ENCODE measurements around the gene KBTBD7. TPM values are rescaled to one million over a fixed set of nuclear protein-coding genes. Genes with fewer than 3 reads are reported as not detected.
"Not testable (repeated sequence)": the region's sequence is repeated elsewhere in the genome, so short reads cannot be mapped to it uniquely, and the experiment has no call there.

KBTBD7 gene
- total and polyA plus RNA-seq, 7 experiments from 2014 or later = 2.8 to 12.9 (median 11.5) TPM

GRCh38 chr13:41186481-41186880, 7.9 kb downstream of the KBTBD7 start:
- Histone ChIP-seq H3K27me3 (ENCODE audit: control insufficient read depth in 2 of 2, insufficient read depth in 2 of 2, low read length in 2 of 2) (no peaks in the 10 kb centered on the region), H3K4me3 (ENCODE audit: low read length) (no peak overlapping the region), H3K36me3 (ENCODE audit: control insufficient read depth in 2 of 3, insufficient read depth in 3 of 3, low read length in 3 of 3) (peaks cover 0 to 6% (median 0%) of the 10 kb centered on the region in 3 experiments), H3K27ac (ENCODE audit: low read depth, low read length) (no peak overlapping the region), H3K9me3 (ENCODE audit: control insufficient read depth in 2 of 3, low read length in 3 of 3) (no peaks in the 10 kb centered on the region), H3K4me1 (ENCODE audit: control insufficient read depth in 2 of 2, insufficient read depth in 2 of 2, low read length in 2 of 2) (peaks cover 0 to 5% of the 10 kb centered on the region in 2 donors)
- CTCF ChIA-PET = no interaction called here
- no peak overlapping the region for H3K27ac Mint-ChIP-seq
- H3K36me3 Mint-ChIP-seq = peaks cover 0 to 22% (median 19%) of the 10 kb centered on the region in 5 donors
- H3K4me3 Mint-ChIP-seq = no peak overlapping the region
- H3K27me3 Mint-ChIP-seq = no peaks in the 10 kb centered on the region
- no peak for DNase-seq
- H3K4me1 Mint-ChIP-seq = peaks cover 9 to 16% (median 13%) of the 10 kb centered on the region in 7 donors
- ATAC-seq = no peak
- H3K9me3 Mint-ChIP-seq = peaks cover 0 to 10% (median 0%) of the 10 kb centered on the region in 11 donors
- POLR2A ChIA-PET = no interaction called here
- intact Hi-C loops (cut with micrococcal nuclease) = no loop called here

DNA sequence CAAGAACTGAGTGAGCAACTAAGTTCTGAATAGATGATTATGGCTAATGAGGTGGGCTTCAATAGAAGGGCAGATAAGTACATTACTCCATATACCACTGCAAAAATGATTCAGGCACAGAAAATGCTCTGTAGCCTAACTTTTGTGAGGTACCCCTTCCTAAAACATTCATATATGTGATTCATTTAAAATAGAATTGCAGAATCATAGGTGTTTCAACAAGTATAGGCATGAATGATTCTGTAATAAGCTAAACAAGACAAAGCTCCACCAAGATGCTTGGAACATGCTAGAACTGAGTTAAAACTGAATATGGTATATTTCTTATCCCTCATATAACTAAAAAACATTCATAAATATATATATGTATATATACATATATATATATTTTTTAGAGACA, 12.1 kb downstream of the KBTBD7 start:
- intact Hi-C loops (cut with micrococcal nuclease) = no loop called here
- DNase-seq (no peak), ATAC-seq (no peak)
- CTCF ChIA-PET = no interaction called here
- Mint-ChIP-seq H3K36me3 (peaks cover 0 to 13% (median 0%) of the 10 kb centered on the region in 5 donors), H3K27ac (no peak overlapping the region), H3K4me3 (no peak overlapping the region), H3K27me3 (no peaks in the 10 kb centered on the region), H3K4me1 (peaks cover 0 to 1% (median 0%) of the 10 kb centered on the region in 7 donors), H3K9me3 (peaks cover 0 to 5% (median 0%) of the 10 kb centered on the region in 11 donors)
- POLR2A ChIA-PET = no interaction called here
- H3K4me3 ChIP-seq (ENCODE audit: low read length) = no peak overlapping the region
- no peaks in the 10 kb centered on the region for H3K27me3 ChIP-seq (ENCODE audit: control insufficient read depth in 2 of 2, insufficient read depth in 2 of 2, low read length in 2 of 2)
- H3K4me1 ChIP-seq (ENCODE audit: control insufficient read depth in 2 of 2, insufficient read depth in 2 of 2, low read length in 2 of 2) = no peaks in the 10 kb centered on the region
- no peaks in the 10 kb centered on the region for H3K9me3 ChIP-seq (ENCODE audit: control insufficient read depth in 2 of 3, low read length in 3 of 3)
- H3K36me3 ChIP-seq (ENCODE audit: control insufficient read depth in 2 of 3, insufficient read depth in 3 of 3, low read length in 3 of 3) = no peaks in the 10 kb centered on the region
- no peak overlapping the region for H3K27ac ChIP-seq (ENCODE audit: low read depth, low read length)

DNA sequence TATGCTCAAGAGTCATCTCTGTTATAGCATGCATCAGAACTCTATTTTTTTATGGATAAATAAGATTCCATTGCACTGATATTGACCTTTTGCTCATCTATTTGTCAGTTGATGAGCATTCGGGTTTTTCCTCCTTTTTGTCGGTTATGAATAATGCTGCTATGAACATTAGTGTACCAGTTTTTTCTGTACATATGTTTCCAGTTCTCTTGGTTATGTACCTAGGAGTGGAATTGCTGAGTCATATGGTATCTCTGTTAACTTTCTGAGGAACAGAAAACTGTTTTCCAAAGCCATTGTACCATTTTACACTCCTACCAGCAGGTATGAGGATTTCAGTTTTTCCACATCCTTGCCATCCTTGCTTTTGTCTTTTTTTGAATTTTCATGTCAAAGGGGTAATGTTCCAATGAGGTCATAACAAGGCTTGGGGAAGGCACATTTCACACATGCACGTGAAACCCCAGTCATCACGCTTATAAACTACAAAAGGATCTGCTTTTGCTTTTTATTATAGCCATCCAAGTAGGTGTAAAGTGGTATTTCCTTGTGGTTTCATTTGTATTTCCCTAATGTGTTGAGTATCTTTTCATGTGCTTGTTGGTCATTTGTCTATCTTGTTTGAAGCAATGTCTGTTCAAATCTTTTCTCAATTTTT, 14.6 kb downstream of the KBTBD7 start:
- H3K36me3 Mint-ChIP-seq = peaks cover 1 to 32% (median 10%) of the 10 kb centered on the region in 5 donors
- no peak for ATAC-seq

DNA sequence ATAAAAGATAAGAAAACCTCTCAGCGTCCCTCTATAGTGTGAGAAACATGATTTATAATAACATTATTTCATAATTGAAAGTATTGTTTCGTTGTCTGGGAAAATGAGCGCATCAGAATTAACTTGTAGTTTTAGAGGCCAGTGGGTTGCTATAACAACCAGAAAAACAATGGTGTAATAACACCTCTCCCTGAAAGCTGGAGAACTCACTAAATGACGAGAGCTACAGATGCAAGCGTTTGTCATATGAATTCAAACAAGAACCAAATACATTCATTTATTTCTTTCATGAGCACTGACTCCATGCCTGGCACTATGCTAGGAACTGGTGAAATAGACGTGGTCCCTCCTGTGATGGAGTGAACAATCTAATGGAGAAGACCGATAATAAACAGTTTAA, 16.3 kb downstream of the KBTBD7 start:
- Mint-ChIP-seq H3K27ac (no peak overlapping the region), H3K27me3 (no peaks in the 10 kb centered on the region), H3K4me3 (no peak overlapping the region), H3K9me3 (peaks cover 4 to 29% (median 18%) of the 10 kb centered on the region in 11 donors), H3K36me3 (peaks cover 1 to 35% (median 10%) of the 10 kb centered on the region in 5 donors), H3K4me1 (peaks cover 0 to 1% (median 0%) of the 10 kb centered on the region in 7 donors)
- Histone ChIP-seq H3K4me1 (ENCODE audit: control insufficient read depth in 2 of 2, insufficient read depth in 2 of 2, low read length in 2 of 2) (no peaks in the 10 kb centered on the region), H3K27ac (ENCODE audit: low read depth, low read length) (no peak overlapping the region), H3K27me3 (ENCODE audit: control insufficient read depth in 2 of 2, insufficient read depth in 2 of 2, low read length in 2 of 2) (no peaks in the 10 kb centered on the region), H3K9me3 (ENCODE audit: control insufficient read depth in 2 of 3, low read length in 3 of 3) (peaks cover 0 to 3% (median 0%) of the 10 kb centered on the region in 3 experiments), H3K36me3 (ENCODE audit: control insufficient read depth in 2 of 3, insufficient read depth in 3 of 3, low read length in 3 of 3) (no peaks in the 10 kb centered on the region), H3K4me3 (ENCODE audit: low read length) (no peak overlapping the region)
- peak; percentile 59 for ATAC-seq
- POLR2A ChIA-PET = no interaction called here
- CTCF ChIA-PET = interaction anchor here (0.7 kb wide), 1 partner anchor 10 kb away, joined by 3 read pairs; no protein-coding TSS in a partner anchor
- intact Hi-C loops (cut with micrococcal nuclease) = no loop called here
- no peak for DNase-seq

More for the DNA sequence above, 14.6 kb downstream of the KBTBD7 start:
- intact Hi-C loops (cut with micrococcal nuclease) = no loop called here
- Histone ChIP-seq H3K36me3 (ENCODE audit: control insufficient read depth in 2 of 3, insufficient read depth in 3 of 3, low read length in 3 of 3) (no peaks in the 10 kb centered on the region), H3K4me1 (ENCODE audit: control insufficient read depth in 2 of 2, insufficient read depth in 2 of 2, low read length in 2 of 2) (no peaks in the 10 kb centered on the region), H3K9me3 (ENCODE audit: control insufficient read depth in 2 of 3, low read length in 3 of 3) (peaks cover 0 to 2% (median 0%) of the 10 kb centered on the region in 3 experiments), H3K4me3 (ENCODE audit: low read length) (no peak overlapping the region), H3K27me3 (ENCODE audit: control insufficient read depth in 2 of 2, insufficient read depth in 2 of 2, low read length in 2 of 2) (no peaks in the 10 kb centered on the region), H3K27ac (ENCODE audit: low read depth, low read length) (no peak overlapping the region)
- POLR2A ChIA-PET = no interaction called here
- CTCF ChIA-PET = no interaction called here
- H3K4me1 Mint-ChIP-seq = peaks cover 0 to 1% (median 0%) of the 10 kb centered on the region in 7 donors
- H3K27me3 Mint-ChIP-seq = no peaks in the 10 kb centered on the region
- peaks cover 4 to 22% (median 12%) of the 10 kb centered on the region in 11 donors for H3K9me3 Mint-ChIP-seq
- H3K4me3 Mint-ChIP-seq = no peak overlapping the region
- DNase-seq = no peak
- no peak overlapping the region for H3K27ac Mint-ChIP-seq

DNA sequence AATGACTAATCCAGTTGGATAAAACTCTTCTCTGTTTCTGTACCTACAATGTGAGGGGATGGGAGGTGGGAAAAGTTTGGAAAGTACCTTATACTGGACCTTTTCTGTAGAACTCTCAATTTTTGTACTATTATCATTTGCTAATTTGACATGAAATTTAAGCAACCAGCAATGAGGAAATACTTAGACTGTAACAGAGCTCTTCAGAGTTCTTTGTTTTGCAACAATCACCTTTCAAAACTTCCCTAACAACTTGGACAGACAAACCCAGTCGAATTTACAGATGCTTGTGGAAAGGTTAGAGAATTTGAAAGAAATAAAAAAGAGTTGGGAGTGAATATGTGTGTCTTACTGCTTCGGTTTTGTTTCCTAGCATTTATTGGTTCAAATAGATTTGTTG, 16.8 kb downstream of the KBTBD7 start:
- H3K4me1 ChIP-seq (ENCODE audit: control insufficient read depth in 2 of 2, insufficient read depth in 2 of 2, low read length in 2 of 2) = no peaks in the 10 kb centered on the region
- CTCF ChIA-PET = no interaction called here
- intact Hi-C loops (cut with micrococcal nuclease) = no loop called here
- ATAC-seq (peak; percentile 37), DNase-seq (no peak)
- H3K27ac Mint-ChIP-seq = no peak overlapping the region
- H3K27me3 Mint-ChIP-seq = no peaks in the 10 kb centered on the region
- H3K4me3 Mint-ChIP-seq = no peak overlapping the region
- peaks cover 1 to 39% (median 14%) of the 10 kb centered on the region in 5 donors for H3K36me3 Mint-ChIP-seq
- POLR2A ChIA-PET = no interaction called here
- no peaks in the 10 kb centered on the region for H3K27me3 ChIP-seq (ENCODE audit: control insufficient read depth in 2 of 2, insufficient read depth in 2 of 2, low read length in 2 of 2)
- H3K27ac ChIP-seq (ENCODE audit: low read depth, low read length) = no peak overlapping the region
- H3K4me3 ChIP-seq (ENCODE audit: low read length) = no peak overlapping the region
- peaks cover 4 to 29% (median 20%) of the 10 kb centered on the region in 11 donors for H3K9me3 Mint-ChIP-seq
- peaks cover 0 to 3% (median 0%) of the 10 kb centered on the region in 3 experiments for H3K9me3 ChIP-seq (ENCODE audit: control insufficient read depth in 2 of 3, low read length in 3 of 3)
- H3K36me3 ChIP-seq (ENCODE audit: control insufficient read depth in 2 of 3, insufficient read depth in 3 of 3, low read length in 3 of 3) = no peaks in the 10 kb centered on the region
- H3K4me1 Mint-ChIP-seq = peaks cover 0 to 4% (median 0%) of the 10 kb centered on the region in 7 donors

- H3K27me3 Mint-ChIP-seq; H3K27ac ChIP-seq (ENCODE audit: low read depth, low read length); H3K4me1 Mint-ChIP-seq; intact Hi-C loops (cut with micrococcal nuclease); DNase-seq; POLR2A ChIA-PET; ATAC-seq; H3K4me1 ChIP-seq (ENCODE audit: control insufficient read depth in 2 of 2, insufficient read depth in 2 of 2, low read length in 2 of 2); H3K9me3 ChIP-seq (ENCODE audit: control insufficient read depth in 2 of 3, low read length in 3 of 3); CTCF ChIA-PET; H3K4me3 ChIP-seq (ENCODE audit: low read length); H3K27me3 ChIP-seq (ENCODE audit: control insufficient read depth in 2 of 2, insufficient read depth in 2 of 2, low read length in 2 of 2); H3K4me3 Mint-ChIP-seq; H3K36me3 ChIP-seq (ENCODE audit: control insufficient read depth in 2 of 3, insufficient read depth in 3 of 3, low read length in 3 of 3): not testable (repeated sequence)
- H3K27ac Mint-ChIP-seq = peak overlapping the region in 1 of 9 donors; percentile 65
- peaks cover 4 to 29% (median 20%) of the 10 kb centered on the region in 11 donors for H3K9me3 Mint-ChIP-seq
- peaks cover 1 to 47% (median 15%) of the 10 kb centered on the region in 5 donors for H3K36me3 Mint-ChIP-seq
These were observed 18.8 kb downstream of the KBTBD7 start for GRCh38 chr13:41175576-41175975.

DNA sequence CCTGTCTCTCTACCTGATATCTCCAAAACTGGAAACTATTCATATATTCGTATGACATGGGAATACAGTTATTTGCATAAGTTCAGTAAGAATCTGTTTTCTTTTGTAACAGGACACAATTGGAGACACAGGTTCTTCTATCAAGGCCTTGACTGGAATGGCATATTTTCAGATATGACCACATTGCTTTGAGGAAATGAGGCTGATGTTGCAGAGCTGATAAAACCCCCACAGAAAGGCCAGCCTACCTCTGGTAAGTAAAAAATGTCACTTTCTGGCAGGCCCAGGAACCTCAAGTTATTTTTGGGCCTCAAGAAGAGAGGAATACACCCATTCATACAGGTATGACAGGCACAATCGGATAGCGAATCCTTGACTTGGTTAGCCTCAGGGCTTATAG, 32.2 kb downstream of the KBTBD7 start:
- ChIA-PET POLR2A (no interaction called here), CTCF (no interaction called here)
- DNase-seq (no peak), ATAC-seq (no peak)
- Histone ChIP-seq H3K9me3 (ENCODE audit: control insufficient read depth in 2 of 3, low read length in 3 of 3) (no peaks in the 10 kb centered on the region), H3K27ac (ENCODE audit: low read depth, low read length) (no peak overlapping the region), H3K4me3 (ENCODE audit: low read length) (no peak overlapping the region), H3K27me3 (ENCODE audit: control insufficient read depth in 2 of 2, insufficient read depth in 2 of 2, low read length in 2 of 2) (no peaks in the 10 kb centered on the region), H3K36me3 (ENCODE audit: control insufficient read depth in 2 of 3, insufficient read depth in 3 of 3, low read length in 3 of 3) (no peaks in the 10 kb centered on the region), H3K4me1 (ENCODE audit: control insufficient read depth in 2 of 2, insufficient read depth in 2 of 2, low read length in 2 of 2) (no peaks in the 10 kb centered on the region)
- Mint-ChIP-seq H3K27ac (no peak overlapping the region), H3K4me1 (peaks cover 0 to 7% (median 0%) of the 10 kb centered on the region in 7 donors), H3K9me3 (peaks cover 0 to 6% (median 0%) of the 10 kb centered on the region in 11 donors), H3K27me3 (peaks cover 0 to 3% (median 0%) of the 10 kb centered on the region in 5 donors), H3K36me3 (peaks cover 2 to 24% (median 22%) of the 10 kb centered on the region in 5 donors), H3K4me3 (no peak overlapping the region)
- intact Hi-C loops (cut with micrococcal nuclease) = no loop called here
